ENCODE measurements around the gene CWF19L2. TPM values are rescaled to one million over a fixed set of nuclear protein-coding genes. Genes with fewer than 3 reads are reported as not detected.

CWF19L2 gene
- total and polyA plus RNA-seq, 2 donors (not counting 1 experiment from before 2014, with no cell fraction given) = 5.1 to 10.7 TPM

GRCh38 chr11:107494055-107494454 lies 36.4 kb upstream of the CWF19L2 start:
- H3K79me2 ChIP-seq (ENCODE audit: control insufficient read depth, insufficient read depth, low read length) = no peaks in the 10 kb centered on the region
- no peak overlapping the region for H3K9ac ChIP-seq (ENCODE audit: insufficient read depth, low read length)
- no peaks in the 10 kb centered on the region for H3K4me1 ChIP-seq (ENCODE audit: control insufficient read depth, extremely low read depth, insufficient read depth, low read length)
- TF ChIP-seq EZH2 (IDR thresholded peaks at IDR 0.05; ENCODE audit: low read length, missing control alignments) (no peak), CTCF (conservative IDR thresholded peaks at IDR 0.05 in 1 of 2, IDR thresholded peaks at IDR 0.05 in 1 of 2; ENCODE audit: low read depth in 1 of 2, low read length in 2 of 2) (no peak)
- no peaks in the 10 kb centered on the region for H3K27me3 ChIP-seq (ENCODE audit: control insufficient read depth, insufficient read depth, low read length)
- H4K20me1 ChIP-seq (ENCODE audit: control insufficient read depth, extremely low read depth, insufficient read depth, low read length) = no peaks in the 10 kb centered on the region
- H3K4me2 ChIP-seq (ENCODE audit: extremely low read depth, insufficient read depth, low read length) = no peak overlapping the region
- H3K4me3 ChIP-seq (replicated peaks in 1 of 4; ENCODE audit: control extremely low read depth in 1 of 4, insufficient read depth in 1 of 4, low read depth in 3 of 4, low read length in 4 of 4) = no peak overlapping the region
- no peaks in the 10 kb centered on the region for H3K36me3 ChIP-seq (ENCODE audit: control insufficient read depth, insufficient read depth, low read length)
- no peaks in the 10 kb centered on the region for H3K9me3 ChIP-seq (ENCODE audit: control insufficient read depth, insufficient read depth, low read depth, low read length)
- no peak for DNase-seq (ENCODE audit: low read depth in 2 of 2)
- H2AFZ ChIP-seq (ENCODE audit: low read length) = no peak overlapping the region
- H3K27ac ChIP-seq (ENCODE audit: insufficient read depth, low read length) = no peak overlapping the region

GRCh38 chr11:107493117-107493516 lies 35.5 kb upstream of the CWF19L2 start:
- Histone ChIP-seq H3K4me1 (ENCODE audit: control insufficient read depth, extremely low read depth, insufficient read depth, low read length) (no peaks in the 10 kb centered on the region), H3K9me3 (ENCODE audit: control insufficient read depth, insufficient read depth, low read depth, low read length) (no peaks in the 10 kb centered on the region), H3K36me3 (ENCODE audit: control insufficient read depth, insufficient read depth, low read length) (no peaks in the 10 kb centered on the region), H3K27ac (ENCODE audit: insufficient read depth, low read length) (no peak overlapping the region), H3K4me3 (replicated peaks in 1 of 4; ENCODE audit: control extremely low read depth in 1 of 4, insufficient read depth in 1 of 4, low read depth in 3 of 4, low read length in 4 of 4) (no peak overlapping the region), H3K79me2 (ENCODE audit: control insufficient read depth, insufficient read depth, low read length) (no peaks in the 10 kb centered on the region), H2AFZ (ENCODE audit: low read length) (no peak overlapping the region), H3K27me3 (ENCODE audit: control insufficient read depth, insufficient read depth, low read length) (no peaks in the 10 kb centered on the region), H3K4me2 (ENCODE audit: extremely low read depth, insufficient read depth, low read length) (no peak overlapping the region), H3K9ac (ENCODE audit: insufficient read depth, low read length) (no peak overlapping the region), H4K20me1 (ENCODE audit: control insufficient read depth, extremely low read depth, insufficient read depth, low read length) (no peaks in the 10 kb centered on the region)
- DNase-seq (ENCODE audit: low read depth in 2 of 2) = peak in 1 of 2 donors; percentile 73
- no peak for TF ChIP-seq CTCF (conservative IDR thresholded peaks at IDR 0.05 in 1 of 2, IDR thresholded peaks at IDR 0.05 in 1 of 2; ENCODE audit: low read depth in 1 of 2, low read length in 2 of 2)
- no peak for TF ChIP-seq EZH2 (IDR thresholded peaks at IDR 0.05; ENCODE audit: low read length, missing control alignments)

- no peaks in the 10 kb centered on the region for H3K79me2 ChIP-seq (ENCODE audit: control insufficient read depth, insufficient read depth, low read length)
- no peak overlapping the region for H3K4me3 ChIP-seq (replicated peaks in 1 of 4; ENCODE audit: control extremely low read depth in 1 of 4, insufficient read depth in 1 of 4, low read depth in 3 of 4, low read length in 4 of 4)
- no peaks in the 10 kb centered on the region for H3K36me3 ChIP-seq (ENCODE audit: control insufficient read depth, insufficient read depth, low read length)
- no peaks in the 10 kb centered on the region for H4K20me1 ChIP-seq (ENCODE audit: control insufficient read depth, extremely low read depth, insufficient read depth, low read length)
- no peaks in the 10 kb centered on the region for H3K9me3 ChIP-seq (ENCODE audit: control insufficient read depth, insufficient read depth, low read depth, low read length)
- no peaks in the 10 kb centered on the region for H3K27me3 ChIP-seq (ENCODE audit: control insufficient read depth, insufficient read depth, low read length)
- no peaks in the 10 kb centered on the region for H3K4me1 ChIP-seq (ENCODE audit: control insufficient read depth, extremely low read depth, insufficient read depth, low read length)
- DNase-seq (ENCODE audit: low read depth in 2 of 2) = no peak
- TF ChIP-seq EZH2 (IDR thresholded peaks at IDR 0.05; ENCODE audit: low read length, missing control alignments) (no peak), CTCF (conservative IDR thresholded peaks at IDR 0.05 in 1 of 2, IDR thresholded peaks at IDR 0.05 in 1 of 2; ENCODE audit: low read depth in 1 of 2, low read length in 2 of 2) (no peak)
- no peak overlapping the region for H2AFZ ChIP-seq (ENCODE audit: low read length)
- no peak overlapping the region for H3K27ac ChIP-seq (ENCODE audit: insufficient read depth, low read length)
- no peak overlapping the region for H3K4me2 ChIP-seq (ENCODE audit: extremely low read depth, insufficient read depth, low read length)
- no peak overlapping the region for H3K9ac ChIP-seq (ENCODE audit: insufficient read depth, low read length)
Measured at GRCh38 chr11:107490836-107491235, 33.2 kb upstream of the CWF19L2 start.
